Keratinocyte (primary cell): Measurements from ENCODE around the gene INHBC. TPM values are rescaled to one million over a fixed set of nuclear protein-coding genes. Genes with fewer than 3 reads are reported as not detected.
"Not testable (repeated sequence)": the region's sequence is repeated elsewhere in the genome, so short reads cannot be mapped to it uniquely, and the experiment has no call there.

ENCODE experiments used
- DNase-seq: peaks from one replicate; pipeline ENCODE4 v3.0.0-alpha.2; 2011; ENCODE audit warnings: low read depth, missing footprints, low spot score
- FAIRE-seq: peaks from 2 replicates; lab custom pipeline; 2011; peaks lifted over from hg19 to GRCh38; lab: Jason Lieb, UNC
- H2AFZ ChIP-seq: 2 replicates; pipeline ENCODE4 v1.6.0; 2012; ENCODE audit warnings: low read length, control low read depth, inconsistent platforms; ENCODE audit not compliant: control insufficient read depth
- H3K27ac ChIP-seq: 2 replicates; pipeline ENCODE4 v1.5.1; 2011; ENCODE audit warnings: low read length; ENCODE audit not compliant: control insufficient read depth, insufficient read depth
- H3K27me3 ChIP-seq: 3 replicates; pipeline ENCODE4 v1.6.0; 2011; ENCODE audit warnings: low read length; ENCODE audit not compliant: control insufficient read depth, insufficient read depth; ENCODE audit errors: extremely low read depth
- H3K36me3 ChIP-seq, 2 experiments: 2 replicates in 1 of 2; 3 replicates in 1 of 2; pipeline ENCODE4 v1.5.1; 2011; ENCODE audit warnings: low read length in 2 of 2, mild to moderate bottlenecking in 1 of 2; ENCODE audit not compliant: control insufficient read depth in 2 of 2, insufficient read depth in 2 of 2; ENCODE audit errors: extremely low read depth in 1 of 2
- H3K4me1 ChIP-seq: 3 replicates; pipeline ENCODE4 v1.5.1; 2011; ENCODE audit warnings: low read length; ENCODE audit not compliant: control insufficient read depth, insufficient read depth; ENCODE audit errors: extremely low read depth
- H3K4me2 ChIP-seq: 3 replicates; pipeline ENCODE4 v1.6.0; 2011; ENCODE audit warnings: low read depth, low read length; ENCODE audit not compliant: control insufficient read depth, insufficient read depth; ENCODE audit errors: extremely low read depth
- H3K4me3 ChIP-seq, 3 experiments: fragments of 200-600 bp in 1 of 3; sonication (generic) in 1 of 3; 2 replicates in 2 of 3; 3 replicates in 1 of 3; pipeline ENCODE4 v1.5.1; 2011 to 2016; ENCODE audit warnings: low read length in 3 of 3, mild to moderate bottlenecking in 3 of 3, control low read depth in 2 of 3, inconsistent platforms in 1 of 3, low read depth in 1 of 3, mixed read lengths in 1 of 3, mixed run types in 1 of 3, moderate library complexity in 1 of 3; ENCODE audit not compliant: control insufficient read depth in 2 of 3, insufficient read depth in 2 of 3; ENCODE audit errors: extremely low read depth in 1 of 3
- H3K79me2 ChIP-seq: 2 replicates; pipeline ENCODE4 v1.6.0; 2012; ENCODE audit warnings: low read length; ENCODE audit not compliant: control insufficient read depth, insufficient read depth
- H3K9ac ChIP-seq: 3 replicates; pipeline ENCODE4 v1.6.0; 2011; ENCODE audit warnings: low read length; ENCODE audit not compliant: control insufficient read depth, insufficient read depth; ENCODE audit errors: extremely low read depth
- H3K9me1 ChIP-seq: 3 replicates; pipeline ENCODE4 v1.6.0; 2011; ENCODE audit warnings: low read length; ENCODE audit not compliant: control insufficient read depth, insufficient read depth; ENCODE audit errors: extremely low read depth
- H3K9me3 ChIP-seq: 2 replicates; pipeline ENCODE4 v1.5.1; 2012; ENCODE audit warnings: low read depth, low read length; ENCODE audit not compliant: control insufficient read depth
- H4K20me1 ChIP-seq: 3 replicates; pipeline ENCODE4 v1.6.0; 2011; ENCODE audit warnings: low read length; ENCODE audit not compliant: control insufficient read depth, insufficient read depth; ENCODE audit errors: extremely low read depth
- EZH2 ChIP-seq: IDR thresholded peaks from one replicate; pipeline ENCODE4 v1.6.1; 2012; ENCODE audit warnings: inconsistent platforms, mild to moderate bottlenecking, low read length, moderate library complexity
- dilution Hi-C: fragments of 300-500 bp; cut with MboI; formaldehyde crosslinking; loops from one replicate; pipeline ENCODE4 v1.7.0; 2020; ENCODE audit warnings: low sequenced_read_pairs; ENCODE audit not compliant: extremely low pct_ligation_motif_present
- polyA plus RNA-seq, 5 experiments: library from polyadenylated mRNA; depleted of rRNA in 3 of 5; stranded (reverse) in 3 of 5; stranded (forward) in 1 of 5; unstranded in 1 of 5; fragments of >200 nt; gene quantifications; 1 replicate in 1 of 5; 2 replicates in 3 of 5; 3 replicates in 1 of 5; pipeline versions ENCODE4 v1.2.1 to v1.2.3, GENCODE V29; 2011 to 2012; ENCODE audit warnings: missing spikeins in 2 of 5, low read depth in 1 of 5, low replicate concordance in 1 of 5
- TF ChIP-seq, protein P1 (sequence below), 3 experiments: IDR thresholded peaks in 1 of 3; conservative IDR thresholded peaks in 1 of 3; optimal IDR thresholded peaks in 1 of 3; 2 replicates in 2 of 3; 3 replicates in 1 of 3; pipeline versions ENCODE3 to v1.5.1; 2011; ENCODE audit warnings: low read length in 3 of 3, mild to moderate bottlenecking in 3 of 3, moderate library complexity in 2 of 3, control low read depth in 1 of 3, inconsistent platforms in 1 of 3; ENCODE audit not compliant: insufficient read depth in 2 of 3; ENCODE audit errors: extremely low read depth in 1 of 3

INHBC gene
- polyA plus RNA-seq, 1 donor (not counting 4 experiments of a cell fraction or from before 2014, with no cell fraction given) = 0.04 TPM

DNA sequence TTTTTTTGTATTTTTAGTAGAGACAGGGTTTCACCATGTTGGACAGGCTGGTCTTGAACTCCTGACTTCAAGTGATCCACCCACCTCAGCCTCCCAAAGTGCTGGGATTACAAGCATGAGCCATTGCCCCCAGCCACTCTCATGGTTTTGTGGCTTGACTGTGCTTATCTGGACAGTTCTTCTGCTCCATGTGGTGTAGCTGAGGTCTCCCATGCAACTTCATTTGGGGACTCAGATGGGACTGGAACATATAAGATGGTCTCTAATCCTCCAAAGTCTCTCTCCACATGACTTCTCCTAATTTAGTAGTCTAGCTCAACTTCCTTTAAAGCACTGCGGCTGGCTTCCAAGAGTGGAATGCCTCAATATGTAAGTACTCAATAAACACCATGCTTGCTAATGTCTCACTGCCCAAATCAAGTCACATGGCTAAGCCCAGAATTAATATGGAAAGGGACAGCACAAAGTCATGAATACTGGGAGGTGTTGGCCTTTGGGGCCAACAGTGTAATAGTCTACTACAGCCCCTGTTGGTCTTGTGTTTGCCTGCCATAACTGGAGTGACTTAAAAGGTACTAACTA lies 7.4 kb downstream of the INHBC start:
- Histone ChIP-seq H3K27me3 (no peaks in the 10 kb centered on the region), H2AFZ (no peak overlapping the region), H4K20me1 (no peaks in the 10 kb centered on the region), H3K4me1 (no peaks in the 10 kb centered on the region), H3K79me2 (no peaks in the 10 kb centered on the region), H3K27ac (no peak overlapping the region), H3K36me3 (no peaks in the 10 kb centered on the region), H3K4me3 (no peak overlapping the region), H3K9me1 (no peaks in the 10 kb centered on the region), H3K9ac (no peak overlapping the region), H3K9me3 (no peaks in the 10 kb centered on the region), H3K4me2 (no peak overlapping the region)
- no peak for TF ChIP-seq EZH2
- TF ChIP-seq, protein P1, sequence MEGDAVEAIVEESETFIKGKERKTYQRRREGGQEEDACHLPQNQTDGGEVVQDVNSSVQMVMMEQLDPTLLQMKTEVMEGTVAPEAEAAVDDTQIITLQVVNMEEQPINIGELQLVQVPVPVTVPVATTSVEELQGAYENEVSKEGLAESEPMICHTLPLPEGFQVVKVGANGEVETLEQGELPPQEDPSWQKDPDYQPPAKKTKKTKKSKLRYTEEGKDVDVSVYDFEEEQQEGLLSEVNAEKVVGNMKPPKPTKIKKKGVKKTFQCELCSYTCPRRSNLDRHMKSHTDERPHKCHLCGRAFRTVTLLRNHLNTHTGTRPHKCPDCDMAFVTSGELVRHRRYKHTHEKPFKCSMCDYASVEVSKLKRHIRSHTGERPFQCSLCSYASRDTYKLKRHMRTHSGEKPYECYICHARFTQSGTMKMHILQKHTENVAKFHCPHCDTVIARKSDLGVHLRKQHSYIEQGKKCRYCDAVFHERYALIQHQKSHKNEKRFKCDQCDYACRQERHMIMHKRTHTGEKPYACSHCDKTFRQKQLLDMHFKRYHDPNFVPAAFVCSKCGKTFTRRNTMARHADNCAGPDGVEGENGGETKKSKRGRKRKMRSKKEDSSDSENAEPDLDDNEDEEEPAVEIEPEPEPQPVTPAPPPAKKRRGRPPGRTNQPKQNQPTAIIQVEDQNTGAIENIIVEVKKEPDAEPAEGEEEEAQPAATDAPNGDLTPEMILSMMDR (optimal IDR thresholded peaks at IDR 0.05 in 1 of 3, IDR thresholded peaks at IDR 0.05 in 1 of 3, conservative IDR thresholded peaks at IDR 0.05 in 1 of 3; ENCODE audit: extremely low read depth in 1 of 3, insufficient read depth in 2 of 3, low read length in 3 of 3) = no peak
- FAIRE-seq (no peak), DNase-seq (no peak)
- dilution Hi-C loops = no loop called here

DNA sequence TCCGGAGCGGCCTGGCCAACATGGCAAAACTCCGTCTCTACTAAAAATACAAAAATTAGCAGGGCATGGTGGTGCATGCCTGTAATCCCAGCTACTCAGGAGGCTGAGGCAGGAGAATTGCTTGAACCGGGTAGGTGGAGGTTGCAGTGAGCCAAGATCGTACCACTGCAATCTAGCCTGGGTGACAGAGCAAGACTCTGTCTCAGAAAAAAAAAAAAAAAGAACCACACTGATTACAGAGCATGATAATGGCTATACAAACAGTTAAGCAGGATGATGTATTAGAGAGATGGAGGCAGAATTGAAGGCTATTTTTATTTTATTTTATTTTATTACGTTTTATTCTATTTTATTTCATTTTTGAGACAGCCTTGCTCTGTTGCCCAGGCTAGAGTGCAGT lies 9.8 kb downstream of the INHBC start:
- dilution Hi-C loops, H3K9me3 ChIP-seq, H3K36me3 ChIP-seq, H3K79me2 ChIP-seq, H3K4me2 ChIP-seq, H2AFZ ChIP-seq, FAIRE-seq, DNase-seq, H3K4me1 ChIP-seq, H3K4me3 ChIP-seq, H3K9ac ChIP-seq, H4K20me1 ChIP-seq, H3K9me1 ChIP-seq, H3K27ac ChIP-seq, H3K27me3 ChIP-seq: not testable (repeated sequence)

DNA sequence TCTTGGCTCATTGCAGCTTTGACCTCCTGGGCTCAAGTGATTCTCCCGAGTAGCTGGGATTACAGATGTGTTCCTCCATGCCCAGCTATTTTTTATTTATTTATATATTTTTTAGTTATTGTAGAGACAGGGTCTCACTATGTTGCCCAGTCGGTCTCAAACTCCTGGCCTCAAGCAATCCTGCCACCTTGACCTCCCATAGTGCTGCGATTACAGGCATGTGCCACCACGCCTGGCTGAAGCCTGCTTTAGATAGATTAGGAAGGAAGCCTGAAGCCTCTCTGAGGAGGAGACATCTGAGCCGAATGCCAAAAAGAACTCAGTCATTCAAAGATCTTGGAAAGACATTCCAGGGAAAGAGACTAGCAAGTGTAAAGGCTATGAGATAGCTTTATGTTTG lies 10.2 kb downstream of the INHBC start:
- no peak for FAIRE-seq

More for the DNA sequence above, 10.2 kb downstream of the INHBC start:
- no peaks in the 10 kb centered on the region for H3K79me2 ChIP-seq
- H3K36me3 ChIP-seq = no peaks in the 10 kb centered on the region
- H3K9ac ChIP-seq = no peak overlapping the region
- no peaks in the 10 kb centered on the region for H3K9me1 ChIP-seq
- DNase-seq = no peak
- H3K4me3 ChIP-seq = no peak overlapping the region
- dilution Hi-C loops = no loop called here
- no peaks in the 10 kb centered on the region for H4K20me1 ChIP-seq
- H3K4me1 ChIP-seq = no peaks in the 10 kb centered on the region
- H2AFZ ChIP-seq = no peak overlapping the region
- no peaks in the 10 kb centered on the region for H3K9me3 ChIP-seq
- no peaks in the 10 kb centered on the region for H3K27me3 ChIP-seq
- H3K27ac ChIP-seq = no peak overlapping the region
- no peak overlapping the region for H3K4me2 ChIP-seq
- TF ChIP-seq EZH2 = no peak
- TF ChIP-seq, protein P1 (optimal IDR thresholded peaks at IDR 0.05 in 1 of 3, IDR thresholded peaks at IDR 0.05 in 1 of 3, conservative IDR thresholded peaks at IDR 0.05 in 1 of 3; ENCODE audit: extremely low read depth in 1 of 3, insufficient read depth in 2 of 3, low read length in 3 of 3) = no peak
